WTC11 (cell line): ENCODE results near the gene RAB3IL1. TPM values are rescaled to one million over a fixed set of nuclear protein-coding genes. Genes with fewer than 3 reads are reported as not detected.

Source experiments
- ATAC-seq: fragments of 200-7000 bp; cut with Tn5 transposase; 2 replicates; pipeline ENCODE4 v1.10.0; 2021; ENCODE audit warnings: mild to moderate bottlenecking, moderate library complexity
- CTCF ChIA-PET: fragments of 300-600 bp; sonication (Branson Sonifier 250); formaldehyde crosslinking; loops from one replicate; lab custom pipeline; 2021; ENCODE audit warnings: antibody characterized with exemption; lab: Charles Lee
- POLR2A ChIA-PET: fragments of 350-600 bp; sonication (Branson Sonifier 250); formaldehyde crosslinking; loops from one replicate; lab custom pipeline; 2021; ENCODE audit warnings: antibody characterized with exemption; lab: Charles Lee
- DNase-seq: peaks from one replicate; pipeline ENCODE4 v3.0.0; 2021; ENCODE audit warnings: low spot score
- H3K27ac Mint-ChIP-seq: 2 replicates; pipeline ENCODE4 v1.8.0; 2021; ENCODE audit warnings: mixed read lengths
- H3K27me3 Mint-ChIP-seq: 2 replicates; pipeline ENCODE4 v1.8.0; 2021; ENCODE audit warnings: low read depth, mild to moderate bottlenecking, moderate library complexity, mixed read lengths
- H3K36me3 Mint-ChIP-seq: 2 replicates; pipeline ENCODE4 v1.8.0; 2021; ENCODE audit warnings: mixed read lengths
- H3K4me1 Mint-ChIP-seq: 2 replicates; pipeline ENCODE4 v1.8.0; 2022; ENCODE audit warnings: mixed read lengths
- H3K4me3 Mint-ChIP-seq: 2 replicates; pipeline ENCODE4 v1.8.0; 2021; ENCODE audit warnings: mild to moderate bottlenecking, moderate library complexity, mixed read lengths
- H3K9me3 Mint-ChIP-seq: 2 replicates; pipeline ENCODE4 v1.8.0; 2021; ENCODE audit warnings: mixed read lengths
- AFF4 ChIP-seq: sonication (generic); formaldehyde crosslinking; IDR thresholded peaks from 2 replicates; pipeline ENCODE4 v1.8.1; 2023; ENCODE audit warnings: mild to moderate bottlenecking, missing genetic modification reagents, borderline replicate concordance
- ATF6 ChIP-seq: sonication (generic); formaldehyde crosslinking; IDR thresholded peaks from 2 replicates; pipeline ENCODE4 v1.8.1; 2023; ENCODE audit warnings: mild to moderate bottlenecking, missing genetic modification reagents
- E2F1 ChIP-seq: sonication (generic); formaldehyde crosslinking; IDR thresholded peaks from 2 replicates; pipeline ENCODE4 v1.8.0; 2022; ENCODE audit warnings: mild to moderate bottlenecking, missing genetic modification reagents
- ETV6 ChIP-seq: sonication (generic); formaldehyde crosslinking; IDR thresholded peaks from 2 replicates; pipeline ENCODE4 v1.8.1; 2022; ENCODE audit warnings: mild to moderate bottlenecking, missing genetic modification reagents
- FOXJ3 ChIP-seq: sonication (generic); formaldehyde crosslinking; IDR thresholded peaks from 2 replicates; pipeline ENCODE4 v1.9.0; 2021; ENCODE audit warnings: missing genetic modification reagents, mild to moderate bottlenecking, borderline replicate concordance
- FOXP1 ChIP-seq: sonication (generic); formaldehyde crosslinking; IDR thresholded peaks from 2 replicates; pipeline ENCODE4 v1.8.0; 2022; ENCODE audit warnings: missing genetic modification reagents, mild to moderate bottlenecking, moderate library complexity, borderline replicate concordance
- GTF2I ChIP-seq: fragments of 250-450 bp; sonication (Bioruptor Pico); conservative IDR thresholded peaks from 2 replicates; pipeline ENCODE4 v1.4.0; 2021; ENCODE audit warnings: mild to moderate bottlenecking
- HMGA2 ChIP-seq: fragments of 250-450 bp; sonication (Bioruptor Pico); IDR thresholded peaks from 2 replicates; pipeline ENCODE4 v1.4.0; 2021; ENCODE audit warnings: mild to moderate bottlenecking, moderate library complexity
- HMGXB4 ChIP-seq: sonication (generic); formaldehyde crosslinking; IDR thresholded peaks from 2 replicates; pipeline ENCODE4 v1.8.1; 2023; ENCODE audit warnings: mild to moderate bottlenecking, moderate library complexity, missing genetic modification reagents
- MLX ChIP-seq: sonication (generic); formaldehyde crosslinking; IDR thresholded peaks from 2 replicates; pipeline ENCODE4 v1.8.1; 2023; ENCODE audit warnings: mild to moderate bottlenecking, missing genetic modification reagents, moderate library complexity
- NFE2L1 ChIP-seq: sonication (generic); formaldehyde crosslinking; IDR thresholded peaks from 2 replicates; pipeline ENCODE4 v1.8.1; 2023; ENCODE audit warnings: missing genetic modification reagents
- PREB ChIP-seq: sonication (generic); formaldehyde crosslinking; IDR thresholded peaks from 2 replicates; pipeline ENCODE4 v1.8.1; 2022; ENCODE audit warnings: mild to moderate bottlenecking, missing genetic modification reagents, moderate library complexity, borderline replicate concordance
- RELA ChIP-seq: sonication (generic); formaldehyde crosslinking; IDR thresholded peaks from 2 replicates; pipeline ENCODE4 v1.8.1; 2022; ENCODE audit warnings: missing genetic modification reagents, mild to moderate bottlenecking, borderline replicate concordance
- SMAD4 ChIP-seq: sonication (generic); formaldehyde crosslinking; IDR thresholded peaks from 2 replicates; pipeline ENCODE4 v1.8.0; 2022; ENCODE audit warnings: mild to moderate bottlenecking, missing genetic modification reagents
- SOX15 ChIP-seq: fragments of 250-450 bp; sonication (Bioruptor Pico); IDR thresholded peaks from 2 replicates; pipeline ENCODE4 v1.9.0; 2021; ENCODE audit warnings: mild to moderate bottlenecking
- USF1 ChIP-seq: sonication (generic); formaldehyde crosslinking; IDR thresholded peaks from 2 replicates; pipeline ENCODE4 v1.8.0; 2022; ENCODE audit warnings: mild to moderate bottlenecking, missing genetic modification reagents
- ZNF138 ChIP-seq: sonication (generic); formaldehyde crosslinking; conservative IDR thresholded peaks from 2 replicates; pipeline ENCODE4 v1.8.1; 2022; ENCODE audit warnings: mild to moderate bottlenecking, moderate library complexity, missing genetic modification reagents
- ZNF416 ChIP-seq: fragments of 250-450 bp; sonication (Bioruptor Pico); IDR thresholded peaks from 2 replicates; pipeline ENCODE4 v1.9.0; 2021; ENCODE audit warnings: mild to moderate bottlenecking, inconsistent platforms
- ZNF425 ChIP-seq: fragments of 250-450 bp; sonication (Bioruptor Pico); conservative IDR thresholded peaks from 2 replicates; pipeline ENCODE4 v1.9.0; 2021; ENCODE audit warnings: mild to moderate bottlenecking
- total RNA-seq: library from RNA; stranded (reverse); gene quantifications from 3 replicates; pipeline ENCODE4 v1.2.3, GENCODE V29; 2021

Gene RAB3IL1
- total RNA-seq, 1 experiment from 2014 or later: 7.2 TPM

- TF ChIP-seq ATF6 (CRISPR knock-in tag) (no peak), GTF2I (CRISPR knock-in tag) (no peak)
Measured at GRCh38 chr11:61930933-61931332, 13.6 kb upstream of the RAB3IL1 start (continued).

- DNase-seq: no peak
- ATAC-seq: no peak
- ChIA-PET POLR2A (no interaction called here), CTCF (interaction anchor here (0.6 to 1.9 kb wide), 6 partner anchors 19 to 933 kb away, joined by 4 to 23 read pairs (median 4); no protein-coding TSS in a partner anchor)
- H3K4me3 Mint-ChIP-seq: no peak overlapping the region
- peaks cover 28% of the 10 kb centered on the region for H3K4me1 Mint-ChIP-seq
- TF ChIP-seq HMGA2 (CRISPR knock-in tag): no peak
- TF ChIP-seq SMAD4 (CRISPR knock-in tag): no peak
- TF ChIP-seq USF1 (CRISPR knock-in tag): no peak
- no peak for TF ChIP-seq AFF4 (CRISPR knock-in tag)
- TF ChIP-seq NFE2L1 (CRISPR knock-in tag): no peak
- TF ChIP-seq GTF2I (CRISPR knock-in tag): no peak
- no peak for TF ChIP-seq MLX (CRISPR knock-in tag)
- TF ChIP-seq FOXJ3 (CRISPR knock-in tag): no peak
- TF ChIP-seq ZNF425: no peak
- TF ChIP-seq ZNF416 (CRISPR knock-in tag): no peak
- no peak for TF ChIP-seq PREB (CRISPR knock-in tag)
- no peak for TF ChIP-seq FOXP1
- TF ChIP-seq ETV6 (CRISPR knock-in tag): no peak
- no peak for TF ChIP-seq E2F1 (CRISPR knock-in tag)
- TF ChIP-seq RELA (CRISPR knock-in tag): no peak
- no peak for TF ChIP-seq HMGXB4 (CRISPR knock-in tag)
- no peak for TF ChIP-seq ZNF138 (CRISPR knock-in tag)
- no peak for TF ChIP-seq SOX15 (CRISPR knock-in tag)
- no peak for TF ChIP-seq ATF6 (CRISPR knock-in tag)
- peaks cover 6% of the 10 kb centered on the region; the same call in 1 of the 2 replicates for H3K36me3 Mint-ChIP-seq
- peaks cover 8% of the 10 kb centered on the region for H3K9me3 Mint-ChIP-seq
- H3K27me3 Mint-ChIP-seq: peaks cover under 1% of the 10 kb centered on the region; the same call in 1 of the 2 replicates
- no peak overlapping the region for H3K27ac Mint-ChIP-seq
Measured at GRCh38 chr11:61928606-61929005, 11.2 kb upstream of the RAB3IL1 start.
